ENCODE results near the gene PRUNE2. TPM values are rescaled to one million over a fixed set of nuclear protein-coding genes. Genes with fewer than 3 reads are reported as not detected.

PRUNE2 gene
- total RNA-seq, 1 donor from 2014 or later, result under 0.01 TPM

DNA sequence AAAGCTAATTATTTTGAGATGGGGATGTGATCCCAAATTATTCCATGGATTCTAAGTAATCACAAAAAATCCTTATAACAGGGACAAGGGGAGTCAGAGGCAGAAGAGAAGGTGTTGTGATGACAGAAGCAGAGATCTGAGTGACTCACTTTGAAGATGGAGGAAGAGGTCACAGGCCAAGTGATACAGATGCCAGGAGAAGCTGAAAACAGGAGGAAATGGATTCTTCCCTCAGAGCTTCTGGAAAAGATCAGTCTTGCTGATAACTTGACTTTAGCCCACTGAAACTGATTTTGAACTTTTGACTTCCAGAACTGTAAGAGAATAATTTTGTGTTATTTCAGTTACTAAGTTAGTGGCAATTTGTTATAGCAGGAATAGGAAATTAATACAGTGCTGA, 341.6 kb downstream of the PRUNE2 start:
- H3K27me3 ChIP-seq (ENCODE audit: control insufficient read depth, insufficient read depth, low read length), result no peaks in the 10 kb centered on the region
- no peak for FAIRE-seq
- no peaks in the 10 kb centered on the region for H3K36me3 ChIP-seq (ENCODE audit: control insufficient read depth, insufficient read depth, low read length)
- TF ChIP-seq, protein P1, sequence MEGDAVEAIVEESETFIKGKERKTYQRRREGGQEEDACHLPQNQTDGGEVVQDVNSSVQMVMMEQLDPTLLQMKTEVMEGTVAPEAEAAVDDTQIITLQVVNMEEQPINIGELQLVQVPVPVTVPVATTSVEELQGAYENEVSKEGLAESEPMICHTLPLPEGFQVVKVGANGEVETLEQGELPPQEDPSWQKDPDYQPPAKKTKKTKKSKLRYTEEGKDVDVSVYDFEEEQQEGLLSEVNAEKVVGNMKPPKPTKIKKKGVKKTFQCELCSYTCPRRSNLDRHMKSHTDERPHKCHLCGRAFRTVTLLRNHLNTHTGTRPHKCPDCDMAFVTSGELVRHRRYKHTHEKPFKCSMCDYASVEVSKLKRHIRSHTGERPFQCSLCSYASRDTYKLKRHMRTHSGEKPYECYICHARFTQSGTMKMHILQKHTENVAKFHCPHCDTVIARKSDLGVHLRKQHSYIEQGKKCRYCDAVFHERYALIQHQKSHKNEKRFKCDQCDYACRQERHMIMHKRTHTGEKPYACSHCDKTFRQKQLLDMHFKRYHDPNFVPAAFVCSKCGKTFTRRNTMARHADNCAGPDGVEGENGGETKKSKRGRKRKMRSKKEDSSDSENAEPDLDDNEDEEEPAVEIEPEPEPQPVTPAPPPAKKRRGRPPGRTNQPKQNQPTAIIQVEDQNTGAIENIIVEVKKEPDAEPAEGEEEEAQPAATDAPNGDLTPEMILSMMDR (IDR thresholded peaks at IDR 0.05; ENCODE audit: insufficient read depth, low read length, severe bottlenecking), result no peak
- no peak for DNase-seq (ENCODE audit: low read depth)
- no peak overlapping the region for H3K4me3 ChIP-seq (ENCODE audit: low read depth, low read length)

DNA sequence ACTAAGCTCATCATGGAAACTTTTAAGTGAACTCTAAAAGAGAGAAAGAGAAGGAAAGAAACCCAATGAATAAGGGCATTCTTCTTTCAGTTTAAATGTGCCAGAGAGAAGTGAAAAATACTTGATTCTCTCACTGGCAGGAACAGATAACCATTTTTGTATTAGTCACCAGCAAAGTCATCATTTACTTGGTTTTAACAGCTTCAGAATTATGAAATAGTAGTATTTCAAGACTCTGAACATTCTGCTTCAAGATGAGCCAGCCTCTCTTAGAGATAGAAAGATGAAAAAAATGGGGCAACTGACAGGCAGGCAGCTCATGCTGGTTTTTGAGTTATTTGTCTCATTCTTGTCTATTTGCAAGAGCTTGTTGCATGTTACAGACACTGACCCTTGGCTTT, 343.4 kb downstream of the PRUNE2 start:
- TF ChIP-seq, protein P1 (IDR thresholded peaks at IDR 0.05; ENCODE audit: insufficient read depth, low read length, severe bottlenecking), result no peak
- Histone ChIP-seq H3K36me3 (ENCODE audit: control insufficient read depth, insufficient read depth, low read length) (no peaks in the 10 kb centered on the region), H3K27me3 (ENCODE audit: control insufficient read depth, insufficient read depth, low read length) (no peaks in the 10 kb centered on the region), H3K4me3 (ENCODE audit: low read depth, low read length) (no peak overlapping the region)
- FAIRE-seq (no peak), DNase-seq (ENCODE audit: low read depth) (peak; percentile 83)

DNA sequence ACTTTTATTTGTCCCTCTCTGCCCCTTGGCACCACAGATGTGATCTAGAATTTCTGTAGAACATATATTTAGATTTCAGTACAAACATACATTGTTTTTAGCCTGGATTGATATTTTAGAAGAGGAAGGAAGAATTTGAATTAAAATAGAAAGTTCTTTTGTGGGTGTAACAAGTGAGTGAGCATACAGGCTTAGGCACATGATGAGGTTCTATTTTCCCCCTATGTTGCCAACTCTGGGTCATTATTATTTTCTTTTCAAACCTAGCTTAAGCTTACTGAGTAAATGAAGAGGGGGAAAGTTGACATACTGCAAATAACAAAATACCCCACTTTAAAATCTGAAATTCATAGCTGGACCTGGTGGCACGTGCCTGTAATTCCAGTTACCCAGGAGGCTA, 344.0 kb downstream of the PRUNE2 start:
- H3K4me3 ChIP-seq (ENCODE audit: low read depth, low read length), result no peak overlapping the region
- DNase-seq (ENCODE audit: low read depth) (no peak), FAIRE-seq (no peak)
- H3K36me3 ChIP-seq (ENCODE audit: control insufficient read depth, insufficient read depth, low read length), result no peaks in the 10 kb centered on the region
- no peaks in the 10 kb centered on the region for H3K27me3 ChIP-seq (ENCODE audit: control insufficient read depth, insufficient read depth, low read length)
- TF ChIP-seq, protein P1 (IDR thresholded peaks at IDR 0.05; ENCODE audit: insufficient read depth, low read length, severe bottlenecking), result no peak

Other genes with a start within 250 kb of the PRUNE2 start
- gene PCA3, start 141.7 kb downstream of the PRUNE2 start, total RNA-seq, result not detected in 2 replicates
- not detected in 2 replicates for gene FOXB2, start 113.5 kb upstream of the PRUNE2 start, total RNA-seq

Measured in bronchial epithelial cell (primary cell).